ENCODE data around the gene ATG2A. TPM values are rescaled to one million over a fixed set of nuclear protein-coding genes. Genes with fewer than 3 reads are reported as not detected.

Gene ATG2A
- total and polyA plus RNA-seq, 9 of the 15 experiments (the other 6 are each of a cell fraction or from before 2014, with no cell fraction given): 0.25 to 45.9 (median 5.2) TPM

GRCh38 chr11:64861227-64861975, 55.6 kb downstream of the ATG2A start (continued):
- TF ChIP-seq, protein P1, sequence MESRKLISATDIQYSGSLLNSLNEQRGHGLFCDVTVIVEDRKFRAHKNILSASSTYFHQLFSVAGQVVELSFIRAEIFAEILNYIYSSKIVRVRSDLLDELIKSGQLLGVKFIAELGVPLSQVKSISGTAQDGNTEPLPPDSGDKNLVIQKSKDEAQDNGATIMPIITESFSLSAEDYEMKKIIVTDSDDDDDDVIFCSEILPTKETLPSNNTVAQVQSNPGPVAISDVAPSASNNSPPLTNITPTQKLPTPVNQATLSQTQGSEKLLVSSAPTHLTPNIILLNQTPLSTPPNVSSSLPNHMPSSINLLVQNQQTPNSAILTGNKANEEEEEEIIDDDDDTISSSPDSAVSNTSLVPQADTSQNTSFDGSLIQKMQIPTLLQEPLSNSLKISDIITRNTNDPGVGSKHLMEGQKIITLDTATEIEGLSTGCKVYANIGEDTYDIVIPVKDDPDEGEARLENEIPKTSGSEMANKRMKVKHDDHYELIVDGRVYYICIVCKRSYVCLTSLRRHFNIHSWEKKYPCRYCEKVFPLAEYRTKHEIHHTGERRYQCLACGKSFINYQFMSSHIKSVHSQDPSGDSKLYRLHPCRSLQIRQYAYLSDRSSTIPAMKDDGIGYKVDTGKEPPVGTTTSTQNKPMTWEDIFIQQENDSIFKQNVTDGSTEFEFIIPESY (CRISPR knock-in tag; IDR thresholded peaks at IDR 0.05): no peak
- TF ChIP-seq, protein P2, sequence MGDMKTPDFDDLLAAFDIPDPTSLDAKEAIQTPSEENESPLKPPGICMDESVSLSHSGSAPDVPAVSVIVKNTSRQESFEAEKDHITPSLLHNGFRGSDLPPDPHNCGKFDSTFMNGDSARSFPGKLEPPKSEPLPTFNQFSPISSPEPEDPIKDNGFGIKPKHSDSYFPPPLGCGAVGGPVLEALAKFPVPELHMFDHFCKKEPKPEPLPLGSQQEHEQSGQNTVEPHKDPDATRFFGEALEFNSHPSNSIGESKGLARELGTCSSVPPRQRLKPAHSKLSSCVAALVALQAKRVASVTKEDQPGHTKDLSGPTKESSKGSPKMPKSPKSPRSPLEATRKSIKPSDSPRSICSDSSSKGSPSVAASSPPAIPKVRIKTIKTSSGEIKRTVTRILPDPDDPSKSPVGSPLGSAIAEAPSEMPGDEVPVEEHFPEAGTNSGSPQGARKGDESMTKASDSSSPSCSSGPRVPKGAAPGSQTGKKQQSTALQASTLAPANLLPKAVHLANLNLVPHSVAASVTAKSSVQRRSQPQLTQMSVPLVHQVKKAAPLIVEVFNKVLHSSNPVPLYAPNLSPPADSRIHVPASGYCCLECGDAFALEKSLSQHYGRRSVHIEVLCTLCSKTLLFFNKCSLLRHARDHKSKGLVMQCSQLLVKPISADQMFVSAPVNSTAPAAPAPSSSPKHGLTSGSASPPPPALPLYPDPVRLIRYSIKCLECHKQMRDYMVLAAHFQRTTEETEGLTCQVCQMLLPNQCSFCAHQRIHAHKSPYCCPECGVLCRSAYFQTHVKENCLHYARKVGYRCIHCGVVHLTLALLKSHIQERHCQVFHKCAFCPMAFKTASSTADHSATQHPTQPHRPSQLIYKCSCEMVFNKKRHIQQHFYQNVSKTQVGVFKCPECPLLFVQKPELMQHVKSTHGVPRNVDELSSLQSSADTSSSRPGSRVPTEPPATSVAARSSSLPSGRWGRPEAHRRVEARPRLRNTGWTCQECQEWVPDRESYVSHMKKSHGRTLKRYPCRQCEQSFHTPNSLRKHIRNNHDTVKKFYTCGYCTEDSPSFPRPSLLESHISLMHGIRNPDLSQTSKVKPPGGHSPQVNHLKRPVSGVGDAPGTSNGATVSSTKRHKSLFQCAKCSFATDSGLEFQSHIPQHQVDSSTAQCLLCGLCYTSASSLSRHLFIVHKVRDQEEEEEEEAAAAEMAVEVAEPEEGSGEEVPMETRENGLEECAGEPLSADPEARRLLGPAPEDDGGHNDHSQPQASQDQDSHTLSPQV (IDR thresholded peaks at IDR 0.05): peak; percentile 38; the same call in 1 of the 2 replicates
- TF ChIP-seq MAFF (IDR thresholded peaks at IDR 0.05; ENCODE audit: low read length) (no peak), GABPB2 (CRISPR knock-in tag; conservative IDR thresholded peaks at IDR 0.05) (no peak)

Data from K562 (cell line).